Astrocyte of the spinal cord (primary cell): Measurements from ENCODE around the gene PCIF1.
"Not testable (repeated sequence)": the region's sequence is repeated elsewhere in the genome, so short reads cannot be mapped to it uniquely, and the experiment has no call there.

Experiments used
- DNase-seq: peaks from one replicate; pipeline ENCODE4 v3.0.0; 2011; ENCODE audit warnings: low read depth, low spot score
- H3K4me3 ChIP-seq: 2 replicates; pipeline ENCODE4 v1.5.1; 2011; ENCODE audit warnings: low read depth, mild to moderate bottlenecking, low read length, moderate library complexity
- in situ Hi-C: cut with HindIII; loops from 2 replicates; pipeline ENCODE4 v1.10.0; 2017; ENCODE audit warnings: low sequenced_read_pairs
- TF ChIP-seq, protein P1 (sequence below): IDR thresholded peaks from 2 replicates; pipeline ENCODE4 v1.5.1; 2012; ENCODE audit warnings: low read depth, mild to moderate bottlenecking, low read length, inconsistent platforms

The PCIF1 gene

DNA sequence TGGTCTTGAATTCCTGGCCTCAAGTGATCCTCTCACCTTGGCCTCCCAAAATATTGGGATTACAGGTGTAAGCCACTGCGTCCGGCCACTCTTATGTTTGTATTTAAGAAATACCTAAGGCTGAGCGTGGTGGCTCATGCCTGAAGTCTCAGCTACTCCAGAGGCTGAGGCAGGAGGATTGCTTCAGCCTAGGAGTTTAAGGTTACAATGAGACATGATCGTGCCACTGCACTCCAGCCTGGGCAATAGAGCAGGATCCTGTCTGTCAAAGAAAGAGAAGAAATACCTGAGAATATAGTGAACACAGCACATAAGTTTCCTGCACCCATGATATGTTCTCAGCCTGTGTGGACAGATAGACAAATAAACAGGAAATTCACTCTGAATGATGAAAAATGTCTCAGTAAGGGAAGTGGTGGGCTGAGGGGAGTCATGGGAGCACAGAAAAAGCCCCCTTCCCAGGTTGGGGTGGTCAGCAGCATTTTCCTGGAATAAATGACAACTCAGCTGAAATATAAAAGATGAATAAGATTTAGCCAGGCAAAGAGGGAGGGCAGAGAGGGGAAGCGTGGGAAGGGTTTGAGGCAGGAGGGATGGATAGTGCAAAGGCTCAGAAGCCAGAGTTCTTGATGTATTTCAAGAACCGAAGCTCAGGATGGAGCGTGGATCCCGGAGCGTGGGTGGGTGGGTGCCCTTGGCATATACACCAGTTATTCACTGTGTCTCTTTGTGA lies 60.4 kb downstream of the PCIF1 start:
- DNase-seq: no peak
- TF ChIP-seq, protein P1, sequence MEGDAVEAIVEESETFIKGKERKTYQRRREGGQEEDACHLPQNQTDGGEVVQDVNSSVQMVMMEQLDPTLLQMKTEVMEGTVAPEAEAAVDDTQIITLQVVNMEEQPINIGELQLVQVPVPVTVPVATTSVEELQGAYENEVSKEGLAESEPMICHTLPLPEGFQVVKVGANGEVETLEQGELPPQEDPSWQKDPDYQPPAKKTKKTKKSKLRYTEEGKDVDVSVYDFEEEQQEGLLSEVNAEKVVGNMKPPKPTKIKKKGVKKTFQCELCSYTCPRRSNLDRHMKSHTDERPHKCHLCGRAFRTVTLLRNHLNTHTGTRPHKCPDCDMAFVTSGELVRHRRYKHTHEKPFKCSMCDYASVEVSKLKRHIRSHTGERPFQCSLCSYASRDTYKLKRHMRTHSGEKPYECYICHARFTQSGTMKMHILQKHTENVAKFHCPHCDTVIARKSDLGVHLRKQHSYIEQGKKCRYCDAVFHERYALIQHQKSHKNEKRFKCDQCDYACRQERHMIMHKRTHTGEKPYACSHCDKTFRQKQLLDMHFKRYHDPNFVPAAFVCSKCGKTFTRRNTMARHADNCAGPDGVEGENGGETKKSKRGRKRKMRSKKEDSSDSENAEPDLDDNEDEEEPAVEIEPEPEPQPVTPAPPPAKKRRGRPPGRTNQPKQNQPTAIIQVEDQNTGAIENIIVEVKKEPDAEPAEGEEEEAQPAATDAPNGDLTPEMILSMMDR: no peak

GRCh38 chr20:45995495-45996097 lies 61.1 kb downstream of the PCIF1 start:
- DNase-seq, H3K4me3 ChIP-seq, in situ Hi-C loops: not testable (repeated sequence)

More for the DNA sequence above, 60.4 kb downstream of the PCIF1 start:
- in situ Hi-C loops: no loop called here
- no peak overlapping the region for H3K4me3 ChIP-seq

DNA sequence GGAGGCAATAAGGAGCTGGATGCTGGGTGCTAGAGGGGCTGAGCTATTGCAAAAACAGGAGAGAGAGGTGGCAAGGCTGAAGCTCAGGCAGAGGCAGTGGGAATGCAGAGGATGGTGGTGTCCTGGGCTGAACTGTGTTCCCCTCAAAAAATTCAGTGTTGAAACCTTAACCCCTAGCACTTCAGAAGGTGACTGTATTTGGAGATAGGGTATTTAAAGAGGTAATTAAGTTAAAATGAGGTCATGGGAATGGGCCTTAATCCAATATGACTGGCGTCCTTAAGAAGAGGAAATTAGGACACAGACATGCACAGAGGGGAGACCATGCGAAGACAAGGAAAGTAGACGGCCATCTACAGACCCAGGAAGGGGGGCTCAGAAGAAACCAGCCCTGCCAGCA lies 62.7 kb downstream of the PCIF1 start:
- in situ Hi-C loops: no loop called here
- no peak for DNase-seq
- TF ChIP-seq, protein P1: no peak
- H3K4me3 ChIP-seq: no peak overlapping the region
